ENCODE results near the gene PIP4K2C. TPM values are rescaled to one million over a fixed set of nuclear protein-coding genes. Genes with fewer than 3 reads are reported as not detected.

The PIP4K2C gene
- total and polyA plus RNA-seq, 2 of the 4 experiments (the other 2 are of a cell fraction) = 12.5 to 23.1 TPM

DNA sequence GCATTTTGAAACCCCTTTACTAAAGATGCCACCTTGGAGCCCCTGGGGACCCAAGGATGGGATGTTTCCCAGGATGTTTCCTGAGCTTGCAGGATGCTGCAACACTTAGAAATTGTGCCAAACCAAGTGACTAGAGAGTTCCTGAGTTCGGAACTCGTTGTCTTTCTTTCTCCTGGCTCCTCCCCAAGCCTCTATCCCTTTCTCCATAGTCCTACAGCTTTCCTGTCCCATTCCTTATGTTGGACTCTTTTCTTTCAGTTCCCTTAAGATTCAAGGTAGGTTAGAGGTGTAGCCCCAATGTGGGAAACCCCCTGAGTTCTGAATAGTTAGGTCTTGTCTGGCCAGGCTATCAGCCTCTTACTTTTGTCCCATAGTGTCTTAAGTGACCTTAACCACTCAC is 42.5 kb upstream of the PIP4K2C start:
- H3K36me3 ChIP-seq (ENCODE audit: control insufficient read depth, insufficient read depth, low read length) = peaks cover 4% of the 10 kb centered on the region
- H3K14ac ChIP-seq (replicated peaks; ENCODE audit: low read depth, low read length) = no peak overlapping the region
- no peak overlapping the region for H4K91ac ChIP-seq (ENCODE audit: insufficient read depth, low read depth, low read length)
- H2AK9ac ChIP-seq (replicated peaks; ENCODE audit: low read depth, low read length, poor library complexity) = no peak overlapping the region
- H3K79me1 ChIP-seq (ENCODE audit: low read depth in 1 of 2, low read length in 2 of 2) = peaks cover 17 to 34% of the 10 kb centered on the region in 2 experiments; a peak in 3 of 4 replicates
- H3K9ac ChIP-seq (ENCODE audit: low read depth, low read length) = no peak overlapping the region
- H2BK120ac ChIP-seq (ENCODE audit: low read depth, low read length) = no peak overlapping the region
- CTCF ChIA-PET = no interaction called here
- no peak overlapping the region for H2BK20ac ChIP-seq (ENCODE audit: low read depth, low read length)
- no peak overlapping the region for H2BK15ac ChIP-seq (ENCODE audit: low read depth, low read length)
- ATAC-seq (ENCODE audit: low read depth) (no peak), DNase-seq (no peak)
- H3K4ac ChIP-seq (ENCODE audit: low read depth, low read length) = no peak overlapping the region
- H3K23ac ChIP-seq (ENCODE audit: low read depth, low read length) = no peak overlapping the region
- peaks cover 12% of the 10 kb centered on the region for H3K4me1 ChIP-seq (ENCODE audit: control insufficient read depth, insufficient read depth, low read length)
- TF ChIP-seq BHLHE40 (IDR thresholded peaks at IDR 0.05; ENCODE audit: low read depth, low read length) = no peak
- no peak for TF ChIP-seq NFE2L2 (IDR thresholded peaks at IDR 0.05; ENCODE audit: low read depth, low read length)
- no peak for TF ChIP-seq RFX5 (IDR thresholded peaks at IDR 0.05; ENCODE audit: low read depth, low read length)
- no peak for TF ChIP-seq MAFK (IDR thresholded peaks at IDR 0.05; ENCODE audit: low read depth, low read length)
- no peak for TF ChIP-seq CEBPB (IDR thresholded peaks at IDR 0.05; ENCODE audit: low read depth, low read length)
- TF ChIP-seq POLR2A (IDR thresholded peaks at IDR 0.05; ENCODE audit: low read depth, low read length) = no peak
- TF ChIP-seq RAD21 (IDR thresholded peaks at IDR 0.05; ENCODE audit: low read length) = no peak
- no peak for TF ChIP-seq RCOR1 (IDR thresholded peaks at IDR 0.05; ENCODE audit: insufficient replicate concordance, low read length)
- TF ChIP-seq, protein P1, sequence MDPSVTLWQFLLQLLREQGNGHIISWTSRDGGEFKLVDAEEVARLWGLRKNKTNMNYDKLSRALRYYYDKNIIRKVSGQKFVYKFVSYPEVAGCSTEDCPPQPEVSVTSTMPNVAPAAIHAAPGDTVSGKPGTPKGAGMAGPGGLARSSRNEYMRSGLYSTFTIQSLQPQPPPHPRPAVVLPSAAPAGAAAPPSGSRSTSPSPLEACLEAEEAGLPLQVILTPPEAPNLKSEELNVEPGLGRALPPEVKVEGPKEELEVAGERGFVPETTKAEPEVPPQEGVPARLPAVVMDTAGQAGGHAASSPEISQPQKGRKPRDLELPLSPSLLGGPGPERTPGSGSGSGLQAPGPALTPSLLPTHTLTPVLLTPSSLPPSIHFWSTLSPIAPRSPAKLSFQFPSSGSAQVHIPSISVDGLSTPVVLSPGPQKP (IDR thresholded peaks at IDR 0.05; ENCODE audit: borderline replicate concordance, low read depth, low read length) = no peak
- no peak for TF ChIP-seq SMC3 (IDR thresholded peaks at IDR 0.05; ENCODE audit: low read depth, low read length)
- TF ChIP-seq, protein P2, sequence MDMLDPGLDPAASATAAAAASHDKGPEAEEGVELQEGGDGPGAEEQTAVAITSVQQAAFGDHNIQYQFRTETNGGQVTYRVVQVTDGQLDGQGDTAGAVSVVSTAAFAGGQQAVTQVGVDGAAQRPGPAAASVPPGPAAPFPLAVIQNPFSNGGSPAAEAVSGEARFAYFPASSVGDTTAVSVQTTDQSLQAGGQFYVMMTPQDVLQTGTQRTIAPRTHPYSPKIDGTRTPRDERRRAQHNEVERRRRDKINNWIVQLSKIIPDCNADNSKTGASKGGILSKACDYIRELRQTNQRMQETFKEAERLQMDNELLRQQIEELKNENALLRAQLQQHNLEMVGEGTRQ (IDR thresholded peaks at IDR 0.05; ENCODE audit: low read depth, low read length) = no peak
- TF ChIP-seq, protein P3, sequence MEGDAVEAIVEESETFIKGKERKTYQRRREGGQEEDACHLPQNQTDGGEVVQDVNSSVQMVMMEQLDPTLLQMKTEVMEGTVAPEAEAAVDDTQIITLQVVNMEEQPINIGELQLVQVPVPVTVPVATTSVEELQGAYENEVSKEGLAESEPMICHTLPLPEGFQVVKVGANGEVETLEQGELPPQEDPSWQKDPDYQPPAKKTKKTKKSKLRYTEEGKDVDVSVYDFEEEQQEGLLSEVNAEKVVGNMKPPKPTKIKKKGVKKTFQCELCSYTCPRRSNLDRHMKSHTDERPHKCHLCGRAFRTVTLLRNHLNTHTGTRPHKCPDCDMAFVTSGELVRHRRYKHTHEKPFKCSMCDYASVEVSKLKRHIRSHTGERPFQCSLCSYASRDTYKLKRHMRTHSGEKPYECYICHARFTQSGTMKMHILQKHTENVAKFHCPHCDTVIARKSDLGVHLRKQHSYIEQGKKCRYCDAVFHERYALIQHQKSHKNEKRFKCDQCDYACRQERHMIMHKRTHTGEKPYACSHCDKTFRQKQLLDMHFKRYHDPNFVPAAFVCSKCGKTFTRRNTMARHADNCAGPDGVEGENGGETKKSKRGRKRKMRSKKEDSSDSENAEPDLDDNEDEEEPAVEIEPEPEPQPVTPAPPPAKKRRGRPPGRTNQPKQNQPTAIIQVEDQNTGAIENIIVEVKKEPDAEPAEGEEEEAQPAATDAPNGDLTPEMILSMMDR (conservative IDR thresholded peaks at IDR 0.05; ENCODE audit: low read depth, low read length) = no peak
- WGBS, 2 experiments (ENCODE audit: extremely low coverage in 2 of 2, insufficient read length in 1 of 2) = 67% methylated on average over 2 of the region's 2 CpGs; no CpG with 5 or more reads in 1 of the 2 experiments
- peaks cover 40% of the 10 kb centered on the region for H3K27me3 ChIP-seq (ENCODE audit: control insufficient read depth, insufficient read depth, low read length)
- no peaks in the 10 kb centered on the region for H3K9me3 ChIP-seq (ENCODE audit: control insufficient read depth, insufficient read depth, low read length)
- intact Hi-C loops (cut with micrococcal nuclease) = no loop called here
- dilution Hi-C loops (cut with HindIII; ENCODE audit: low sequenced_read_pairs, unreplicated experiment) = no loop called here
- POLR2A ChIA-PET (ENCODE audit: unreplicated experiment) = no interaction called here
- no peak overlapping the region for H2BK5ac ChIP-seq (ENCODE audit: low read depth, low read length, poor library complexity, severe bottlenecking)
- H3K9me1 ChIP-seq (ENCODE audit: insufficient read depth, low read length) = peaks cover 22% of the 10 kb centered on the region
- no peak overlapping the region for H3K56ac ChIP-seq (ENCODE audit: extremely low read depth, insufficient read depth, low read length)
- no peak overlapping the region for H3K18ac ChIP-seq (ENCODE audit: low read depth, low read length)
- no peak overlapping the region for H3K27ac ChIP-seq (ENCODE audit: insufficient read depth, low read length)
- H2AFZ ChIP-seq (replicated peaks; ENCODE audit: low read length, poor library complexity) = no peak overlapping the region
- no peak overlapping the region for H3K4me2 ChIP-seq (ENCODE audit: low read depth, low read length)
- H4K8ac ChIP-seq (ENCODE audit: low read depth in 2 of 2, low read length in 2 of 2) = no peak overlapping the region
- H2AK5ac ChIP-seq (ENCODE audit: low read depth, low read length) = no peak overlapping the region
- in situ Hi-C loops (cut with MboI; ENCODE audit: low sequenced_read_pairs) = no loop called here
- H3K4me3 ChIP-seq (ENCODE audit: insufficient read depth, low read depth, low read length) = no peak overlapping the region
- no TSS peak for BruUV-seq (replicated peaks)
- no peak overlapping the region for H4K5ac ChIP-seq (ENCODE audit: low read depth, low read length)
- H4K20me1 ChIP-seq (ENCODE audit: insufficient read depth, low read length) = peaks cover 22% of the 10 kb centered on the region

All from IMR-90 (cell line).